Activated CD4-positive, alpha-beta T cell treated with anti-CD3 and anti-CD28 coated beads, Interleukin-2, amount 50 U/mL, for 1 hour (primary cell): ENCODE data around the gene YTHDF1.

Experiments used
- DNase-seq: peaks from one replicate; pipeline ENCODE4 v3.0.0-alpha.2; 2020

YTHDF1 gene

GRCh38 chr20:63247671-63248228 lies 31.8 kb upstream of the YTHDF1 start:
- DNase-seq = no peak

GRCh38 chr20:63246490-63247288 lies 30.8 kb upstream of the YTHDF1 start:
- no peak for DNase-seq

- no peak for DNase-seq
These were observed 28.5 kb upstream of the YTHDF1 start for GRCh38 chr20:63244468-63244867.

- no peak for DNase-seq
These were observed 27.8 kb upstream of the YTHDF1 start for GRCh38 chr20:63243604-63244247.

- DNase-seq = no peak
These were observed 26.8 kb upstream of the YTHDF1 start for GRCh38 chr20:63242736-63243135.

- no peak for DNase-seq
These were observed 25.3 kb upstream of the YTHDF1 start for GRCh38 chr20:63241272-63241671.

GRCh38 chr20:63240004-63240403 lies 24.1 kb upstream of the YTHDF1 start:
- no peak for DNase-seq

GRCh38 chr20:63239431-63239830 lies 23.5 kb upstream of the YTHDF1 start:
- DNase-seq = no peak

GRCh38 chr20:63238514-63239125 lies 22.7 kb upstream of the YTHDF1 start:
- DNase-seq = no peak

GRCh38 chr20:63238031-63238430 lies 22.1 kb upstream of the YTHDF1 start:
- DNase-seq = no peak

GRCh38 chr20:63236116-63236837 lies 20.3 kb upstream of the YTHDF1 start:
- no peak for DNase-seq

- no peak for DNase-seq
These were observed 19.6 kb upstream of the YTHDF1 start, which contains the start of gene BIRC7 for GRCh38 chr20:63235399-63235983. BIRC7 (plus strand) TSS chr20:63235905; CDS start chr20:63236097, 192 bp downstream.

GRCh38 chr20:63234693-63235398 lies 18.9 kb upstream of the YTHDF1 start:
- peak; percentile 25 for DNase-seq

GRCh38 chr20:63233924-63234323 lies 18.0 kb upstream of the YTHDF1 start:
- DNase-seq = no peak

- DNase-seq = no peak
These were observed 17.1 kb upstream of the YTHDF1 start for GRCh38 chr20:63233061-63233344.

- no peak for DNase-seq
These were observed 16.5 kb upstream of the YTHDF1 start for GRCh38 chr20:63232235-63233060.

GRCh38 chr20:63230800-63231268 lies 14.9 kb upstream of the YTHDF1 start:
- no peak for DNase-seq

GRCh38 chr20:63228806-63229205 lies 12.9 kb upstream of the YTHDF1 start:
- DNase-seq = no peak

GRCh38 chr20:63227260-63227659 lies 11.3 kb upstream of the YTHDF1 start:
- no peak for DNase-seq

GRCh38 chr20:63226042-63226943 lies 10.4 kb upstream of the YTHDF1 start:
- DNase-seq = no peak
